PC-9 (cell line): ENCODE measurements around the gene PAGE3.

ENCODE experiments used
- CTCF ChIP-seq: fragments of 200-600 bp; sonication (generic); conservative IDR thresholded peaks from 2 replicates; pipeline ENCODE4 v1.6.1; 2017; ENCODE audit warnings: mixed run types, antibody characterized with exemption, mild to moderate bottlenecking, moderate library complexity
- EZH2 ChIP-seq: fragments of 200-600 bp; sonication (generic); IDR thresholded peaks from 2 replicates; pipeline ENCODE4 v1.8.0; 2017; ENCODE audit warnings: antibody characterized with exemption, low read depth

DNA sequence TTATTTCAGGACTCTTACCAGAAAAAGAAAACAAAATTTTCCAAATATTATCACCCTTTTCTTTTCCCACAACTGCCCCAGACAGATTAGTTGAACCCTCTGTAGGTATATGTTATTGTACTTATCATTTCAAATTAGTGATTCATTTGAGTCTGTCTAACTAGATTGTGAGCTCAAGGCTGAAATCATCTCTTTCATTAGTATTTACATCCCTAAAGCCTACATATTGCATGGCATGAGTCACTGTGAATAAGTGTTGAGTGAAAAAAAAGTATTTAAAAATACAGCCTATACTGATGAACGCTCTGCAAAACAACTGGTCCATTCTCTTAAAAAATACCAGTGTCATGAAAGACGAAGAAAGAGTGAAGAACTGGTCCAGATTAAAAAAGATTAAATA, 3.9 kb downstream of the PAGE3 start:
- no peak for TF ChIP-seq CTCF
- TF ChIP-seq EZH2, result no peak
